GM12878 (cell line): ENCODE data around the gene DRD3. TPM values are rescaled to one million over a fixed set of nuclear protein-coding genes. Genes with fewer than 3 reads are reported as not detected.

Experiments
- BRCA1 ChIP-seq: IDR thresholded peaks from 2 replicates; pipeline ENCODE4 v1.6.1; 2011; ENCODE audit warnings: low read depth, low read length, improper control_type of control experiment
- MTA3 ChIP-seq: IDR thresholded peaks from 2 replicates; pipeline ENCODE4 v1.6.1; 2012; ENCODE audit warnings: low read length, inconsistent platforms, borderline replicate concordance
- NFXL1 ChIP-seq: fragments of 450-650 bp; IDR thresholded peaks from 2 replicates; pipeline ENCODE4 v1.6.1; 2017; ENCODE audit warnings: antibody characterized with exemption, mild to moderate bottlenecking, borderline replicate concordance
- SPI1 ChIP-seq: IDR thresholded peaks from 2 replicates; pipeline ENCODE4 v1.6.1; 2011; ENCODE audit warnings: low read depth, mild to moderate bottlenecking, low read length, moderate library complexity, borderline replicate concordance; ENCODE audit not compliant: insufficient read depth
- TAF1 ChIP-seq: IDR thresholded peaks from 2 replicates; pipeline ENCODE4 v1.6.1; 2011; ENCODE audit warnings: mild to moderate bottlenecking, low read depth, low read length, borderline replicate concordance
- YBX1 ChIP-seq: fragments of 450-650 bp; IDR thresholded peaks from 2 replicates; pipeline ENCODE4 v1.6.1; 2016; ENCODE audit warnings: antibody characterized with exemption
- ZNF24 ChIP-seq: fragments of 450-650 bp; IDR thresholded peaks from 2 replicates; pipeline ENCODE4 v1.6.1; 2017; ENCODE audit warnings: antibody characterized with exemption, mild to moderate bottlenecking
- polyA plus RNA-seq, 11 experiments: library from polyadenylated mRNA; depleted of rRNA in 4 of 11; unstranded in 6 of 11; stranded (reverse) in 5 of 11; fragments of >200 nt; fragmentation: Nextera tagmentation in 4 of 11; fragmentation: Illumina TruSeq in 1 of 11; extraction: Ambion mirVana in 4 of 11; extraction: Trizol in 1 of 11; gene quantifications; 1 replicate in 1 of 11; 2 replicates in 10 of 11; pipeline versions ENCODE4 v1.2.1 to v1.2.3, GENCODE V29; 2011 to 2016; ENCODE audit warnings: inconsistent platforms in 2 of 11, missing spikeins in 2 of 11, low read depth in 1 of 11
- total RNA-seq, 4 experiments: library from RNA; depleted of rRNA in 3 of 4; stranded (reverse); fragments of >200 nt in 3 of 4; fragmentation: Illumina TruSeq in 1 of 4; extraction: Trizol in 1 of 4; gene quantifications; 2 replicates each; pipeline versions ENCODE4 v1.2.1 to v1.2.3, GENCODE V29; 2013 to 2021
- TF ChIP-seq, protein P1 (sequence below): fragments of 450-650 bp; IDR thresholded peaks from 2 replicates; pipeline ENCODE4 v1.6.1; 2016; ENCODE audit warnings: mild to moderate bottlenecking, moderate library complexity, borderline replicate concordance
- TF ChIP-seq, protein P2 (sequence below): fragments of 450-650 bp; formaldehyde crosslinking; IDR thresholded peaks from 2 replicates; pipeline ENCODE4 v1.4.0; 2020; ENCODE audit warnings: mild to moderate bottlenecking, moderate library complexity

DRD3 gene
- total and polyA plus RNA-seq, 10 of the 15 experiments (the other 5 are each of a cell fraction or from before 2014, with no cell fraction given): not detected

DNA sequence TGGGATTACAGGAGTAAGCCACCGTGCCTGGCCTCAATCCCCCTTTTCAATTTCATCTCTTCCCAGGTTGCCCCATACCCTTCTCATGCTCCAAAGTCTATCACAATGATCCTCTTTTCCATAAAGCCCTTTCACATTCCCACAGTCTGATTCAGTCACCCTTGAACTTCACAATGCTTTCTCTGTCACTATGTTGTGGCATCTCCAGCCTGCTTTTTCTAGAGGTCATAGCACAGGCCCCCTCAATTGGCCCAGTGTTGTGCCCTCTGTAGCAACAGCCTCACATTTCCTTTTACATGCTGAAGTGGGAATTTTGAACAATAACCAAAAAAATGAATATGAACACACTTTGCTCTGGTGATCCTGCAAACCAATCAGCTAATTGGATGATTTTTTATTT is 21.5 kb downstream of the DRD3 start (continued):
- TF ChIP-seq YBX1 (no peak), ZNF24 (no peak), BRCA1 (no peak), MTA3 (no peak), NFXL1 (no peak), TAF1 (no peak), SPI1 (no peak)
- TF ChIP-seq, protein P1, sequence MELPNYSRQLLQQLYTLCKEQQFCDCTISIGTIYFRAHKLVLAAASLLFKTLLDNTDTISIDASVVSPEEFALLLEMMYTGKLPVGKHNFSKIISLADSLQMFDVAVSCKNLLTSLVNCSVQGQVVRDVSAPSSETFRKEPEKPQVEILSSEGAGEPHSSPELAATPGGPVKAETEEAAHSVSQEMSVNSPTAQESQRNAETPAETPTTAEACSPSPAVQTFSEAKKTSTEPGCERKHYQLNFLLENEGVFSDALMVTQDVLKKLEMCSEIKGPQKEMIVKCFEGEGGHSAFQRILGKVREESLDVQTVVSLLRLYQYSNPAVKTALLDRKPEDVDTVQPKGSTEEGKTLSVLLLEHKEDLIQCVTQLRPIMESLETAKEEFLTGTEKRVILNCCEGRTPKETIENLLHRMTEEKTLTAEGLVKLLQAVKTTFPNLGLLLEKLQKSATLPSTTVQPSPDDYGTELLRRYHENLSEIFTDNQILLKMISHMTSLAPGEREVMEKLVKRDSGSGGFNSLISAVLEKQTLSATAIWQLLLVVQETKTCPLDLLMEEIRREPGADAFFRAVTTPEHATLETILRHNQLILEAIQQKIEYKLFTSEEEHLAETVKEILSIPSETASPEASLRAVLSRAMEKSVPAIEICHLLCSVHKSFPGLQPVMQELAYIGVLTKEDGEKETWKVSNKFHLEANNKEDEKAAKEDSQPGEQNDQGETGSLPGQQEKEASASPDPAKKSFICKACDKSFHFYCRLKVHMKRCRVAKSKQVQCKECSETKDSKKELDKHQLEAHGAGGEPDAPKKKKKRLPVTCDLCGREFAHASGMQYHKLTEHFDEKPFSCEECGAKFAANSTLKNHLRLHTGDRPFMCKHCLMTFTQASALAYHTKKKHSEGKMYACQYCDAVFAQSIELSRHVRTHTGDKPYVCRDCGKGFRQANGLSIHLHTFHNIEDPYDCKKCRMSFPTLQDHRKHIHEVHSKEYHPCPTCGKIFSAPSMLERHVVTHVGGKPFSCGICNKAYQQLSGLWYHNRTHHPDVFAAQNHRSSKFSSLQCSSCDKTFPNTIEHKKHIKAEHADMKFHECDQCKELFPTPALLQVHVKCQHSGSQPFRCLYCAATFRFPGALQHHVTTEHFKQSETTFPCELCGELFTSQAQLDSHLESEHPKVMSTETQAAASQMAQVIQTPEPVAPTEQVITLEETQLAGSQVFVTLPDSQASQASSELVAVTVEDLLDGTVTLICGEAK: no peak
- TF ChIP-seq, protein P2, sequence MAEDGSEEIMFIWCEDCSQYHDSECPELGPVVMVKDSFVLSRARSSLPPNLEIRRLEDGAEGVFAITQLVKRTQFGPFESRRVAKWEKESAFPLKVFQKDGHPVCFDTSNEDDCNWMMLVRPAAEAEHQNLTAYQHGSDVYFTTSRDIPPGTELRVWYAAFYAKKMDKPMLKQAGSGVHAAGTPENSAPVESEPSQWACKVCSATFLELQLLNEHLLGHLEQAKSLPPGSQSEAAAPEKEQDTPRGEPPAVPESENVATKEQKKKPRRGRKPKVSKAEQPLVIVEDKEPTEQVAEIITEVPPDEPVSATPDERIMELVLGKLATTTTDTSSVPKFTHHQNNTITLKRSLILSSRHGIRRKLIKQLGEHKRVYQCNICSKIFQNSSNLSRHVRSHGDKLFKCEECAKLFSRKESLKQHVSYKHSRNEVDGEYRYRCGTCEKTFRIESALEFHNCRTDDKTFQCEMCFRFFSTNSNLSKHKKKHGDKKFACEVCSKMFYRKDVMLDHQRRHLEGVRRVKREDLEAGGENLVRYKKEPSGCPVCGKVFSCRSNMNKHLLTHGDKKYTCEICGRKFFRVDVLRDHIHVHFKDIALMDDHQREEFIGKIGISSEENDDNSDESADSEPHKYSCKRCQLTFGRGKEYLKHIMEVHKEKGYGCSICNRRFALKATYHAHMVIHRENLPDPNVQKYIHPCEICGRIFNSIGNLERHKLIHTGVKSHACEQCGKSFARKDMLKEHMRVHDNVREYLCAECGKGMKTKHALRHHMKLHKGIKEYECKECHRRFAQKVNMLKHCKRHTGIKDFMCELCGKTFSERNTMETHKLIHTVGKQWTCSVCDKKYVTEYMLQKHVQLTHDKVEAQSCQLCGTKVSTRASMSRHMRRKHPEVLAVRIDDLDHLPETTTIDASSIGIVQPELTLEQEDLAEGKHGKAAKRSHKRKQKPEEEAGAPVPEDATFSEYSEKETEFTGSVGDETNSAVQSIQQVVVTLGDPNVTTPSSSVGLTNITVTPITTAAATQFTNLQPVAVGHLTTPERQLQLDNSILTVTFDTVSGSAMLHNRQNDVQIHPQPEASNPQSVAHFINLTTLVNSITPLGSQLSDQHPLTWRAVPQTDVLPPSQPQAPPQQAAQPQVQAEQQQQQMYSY (CRISPR knock-in tag): no peak
- TF ChIP-seq, all 136 proteins: peak for 0
